Kidney epithelial cell (primary cell): ENCODE data around the gene TRPM3. TPM values are rescaled to one million over a fixed set of nuclear protein-coding genes. Genes with fewer than 3 reads are reported as not detected.

Experiments
- DNase-seq: peaks from one replicate; pipeline ENCODE4 v3.0.0-alpha.2; 2010; ENCODE audit warnings: low read depth
- H3K27me3 ChIP-seq: 2 replicates; pipeline ENCODE4 v1.6.0; 2011; ENCODE audit warnings: low read length; ENCODE audit not compliant: control insufficient read depth, insufficient read depth
- H3K36me3 ChIP-seq: 2 replicates; pipeline ENCODE4 v1.5.1; 2011; ENCODE audit warnings: low read length; ENCODE audit not compliant: control insufficient read depth, insufficient read depth
- H3K4me3 ChIP-seq: 2 replicates; pipeline ENCODE4 v1.5.1; 2011; ENCODE audit warnings: low read depth, mild to moderate bottlenecking, control low read depth, low read length
- CTCF ChIP-seq: IDR thresholded peaks from 2 replicates; pipeline ENCODE4 v1.5.1; 2011; ENCODE audit warnings: mild to moderate bottlenecking, moderate library complexity, low read length, control low read depth, inconsistent platforms; ENCODE audit not compliant: insufficient read depth, poor library complexity, severe bottlenecking
- total RNA-seq: library from RNA; depleted of rRNA; stranded (reverse); fragments of >200 nt; gene quantifications from 2 replicates; pipeline ENCODE4 v1.2.3, GENCODE V29; 2015

Gene TRPM3
- total RNA-seq, 1 donor from 2014 or later = not detected

GRCh38 chr9:70951749-70952727 lies 169.4 kb downstream of the TRPM3 start:
- DNase-seq = no peak
- Histone ChIP-seq H3K36me3 (no peaks in the 10 kb centered on the region), H3K27me3 (no peaks in the 10 kb centered on the region), H3K4me3 (no peak overlapping the region)
- no peak for TF ChIP-seq CTCF

- no peaks in the 10 kb centered on the region for H3K27me3 ChIP-seq
- DNase-seq = no peak
- no peak for TF ChIP-seq CTCF
- no peaks in the 10 kb centered on the region for H3K36me3 ChIP-seq
- no peak overlapping the region for H3K4me3 ChIP-seq
Observed at GRCh38 chr9:70950270-70950669, 171.2 kb downstream of the TRPM3 start.

DNA sequence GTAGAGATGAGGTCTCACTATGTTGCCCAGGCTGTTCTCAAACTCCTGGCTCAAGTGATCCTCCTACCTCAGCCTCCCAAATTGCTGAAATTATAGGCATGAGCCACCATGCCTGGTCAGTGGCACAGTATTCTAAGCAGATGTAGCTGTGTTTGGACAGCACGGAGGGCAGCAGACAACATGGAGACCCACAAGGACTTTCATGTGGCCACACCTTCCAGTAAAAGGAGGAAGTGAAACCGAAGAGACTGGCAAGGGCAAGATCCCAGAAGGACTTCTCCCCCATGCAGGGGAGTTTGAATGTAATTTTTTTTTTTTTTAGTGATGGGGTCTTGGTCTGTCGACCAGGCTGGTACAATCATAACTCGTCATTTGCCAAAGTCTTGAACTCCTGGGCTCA lies 172.2 kb downstream of the TRPM3 start:
- H3K36me3 ChIP-seq = no peaks in the 10 kb centered on the region
- no peak for DNase-seq
- H3K27me3 ChIP-seq = no peaks in the 10 kb centered on the region
- no peak for TF ChIP-seq CTCF
- H3K4me3 ChIP-seq = no peak overlapping the region

DNA sequence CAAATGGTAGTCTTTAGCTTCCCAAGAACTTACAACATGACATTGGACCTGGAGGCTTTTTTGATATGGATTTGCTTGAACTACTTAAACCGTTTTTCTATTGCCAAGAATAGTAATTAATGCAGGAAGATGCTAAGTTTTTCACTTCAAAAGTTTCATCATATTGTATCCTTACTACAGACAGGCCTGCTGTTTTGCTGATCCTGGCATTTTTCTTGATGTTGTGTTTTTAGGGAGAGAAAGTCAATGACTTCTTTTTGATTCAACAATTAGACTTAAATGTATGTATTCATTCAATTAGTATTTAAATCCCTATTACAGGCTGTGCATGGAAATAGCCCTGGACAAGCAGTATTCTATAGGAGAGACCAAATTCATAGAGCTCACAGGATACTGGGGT lies 172.7 kb downstream of the TRPM3 start:
- H3K36me3 ChIP-seq = no peaks in the 10 kb centered on the region
- no peak for TF ChIP-seq CTCF
- DNase-seq = no peak
- no peaks in the 10 kb centered on the region for H3K27me3 ChIP-seq
- H3K4me3 ChIP-seq = no peak overlapping the region

DNA sequence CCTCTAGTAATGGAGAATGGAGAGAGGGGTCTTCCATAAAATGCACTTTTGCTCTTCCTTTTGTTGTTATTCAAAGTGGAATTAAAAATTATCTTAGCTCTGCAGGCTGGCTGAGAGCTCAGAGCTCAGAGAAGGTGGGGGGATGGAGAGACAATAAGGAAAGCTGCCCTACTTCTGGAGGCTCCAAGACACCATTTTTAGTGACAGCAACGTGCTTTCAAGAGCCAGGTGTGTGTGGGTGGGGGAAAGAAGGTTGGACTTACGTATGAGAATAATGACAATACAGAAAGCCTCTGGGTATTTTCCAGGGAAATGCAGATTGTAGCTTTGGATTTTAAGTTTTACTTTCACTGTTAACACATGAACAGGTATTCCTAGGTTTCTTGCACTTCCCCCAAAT lies 173.9 kb downstream of the TRPM3 start:
- Histone ChIP-seq H3K36me3 (no peaks in the 10 kb centered on the region), H3K4me3 (no peak overlapping the region), H3K27me3 (no peaks in the 10 kb centered on the region)
- TF ChIP-seq CTCF = no peak
- DNase-seq = no peak
